ENCODE measurements around the gene DBI.
A peak's percentile ranks its signal among the peaks of the same experiment; 100 is the strongest.

The DBI gene

GRCh38 chr2:119402645-119403560 is 36.1 kb downstream of the DBI start:
- TF ChIP-seq TEAD4 (IDR thresholded peaks at IDR 0.05), result no peak

GRCh38 chr2:119405151-119405550 is 38.4 kb downstream of the DBI start:
- no peak for TF ChIP-seq TAF1 (IDR thresholded peaks at IDR 0.05; ENCODE audit: low read depth)
- TF ChIP-seq CEBPB (IDR thresholded peaks at IDR 0.05), result no peak
- TF ChIP-seq RAD21 (IDR thresholded peaks at IDR 0.05; ENCODE audit: low read depth), result no peak
- TF ChIP-seq CREB1 (IDR thresholded peaks at IDR 0.05; ENCODE audit: low read depth), result no peak
- no peak for TF ChIP-seq EP300 (IDR thresholded peaks at IDR 0.05; ENCODE audit: borderline replicate concordance)
- TF ChIP-seq EGR1 (IDR thresholded peaks at IDR 0.05), result no peak
- TF ChIP-seq YY1 (IDR thresholded peaks at IDR 0.05; ENCODE audit: low read depth), result no peak
- TF ChIP-seq MAX (IDR thresholded peaks at IDR 0.05), result no peak

GRCh38 chr2:119407430-119408220 is 40.8 kb downstream of the DBI start:
- TF ChIP-seq FOXM1 (IDR thresholded peaks at IDR 0.05; ENCODE audit: borderline replicate concordance, low read depth), result no peak
- TF ChIP-seq RAD21 (IDR thresholded peaks at IDR 0.05; ENCODE audit: low read depth), result peak; percentile 98

- no peak for TF ChIP-seq USF1 (IDR thresholded peaks at IDR 0.05)
- no peak for TF ChIP-seq TCF12 (IDR thresholded peaks at IDR 0.05; ENCODE audit: low read depth)
- TF ChIP-seq CREB1 (IDR thresholded peaks at IDR 0.05; ENCODE audit: low read depth), result no peak
- no peak for TF ChIP-seq REST (IDR thresholded peaks at IDR 0.05; ENCODE audit: low read depth)
- no peak for TF ChIP-seq CEBPB (IDR thresholded peaks at IDR 0.05)
- TF ChIP-seq FOXM1 (IDR thresholded peaks at IDR 0.05; ENCODE audit: borderline replicate concordance, low read depth), result no peak
- no peak for TF ChIP-seq ZBTB7A (IDR thresholded peaks at IDR 0.05; ENCODE audit: low read depth)
- no peak for TF ChIP-seq MAX (IDR thresholded peaks at IDR 0.05)
- TF ChIP-seq YY1 (IDR thresholded peaks at IDR 0.05; ENCODE audit: low read depth), result no peak
- no peak for TF ChIP-seq EGR1 (IDR thresholded peaks at IDR 0.05)
- TF ChIP-seq NFIC (IDR thresholded peaks at IDR 0.05), result no peak
- TF ChIP-seq TAF1 (IDR thresholded peaks at IDR 0.05; ENCODE audit: low read depth), result no peak
- no peak for TF ChIP-seq EP300 (IDR thresholded peaks at IDR 0.05; ENCODE audit: borderline replicate concordance)
- TF ChIP-seq TEAD4 (IDR thresholded peaks at IDR 0.05), result no peak
- TF ChIP-seq RAD21 (IDR thresholded peaks at IDR 0.05; ENCODE audit: low read depth), result no peak
Observed at GRCh38 chr2:119408221-119408619, 41.4 kb downstream of the DBI start.

GRCh38 chr2:119409506-119409905 is 42.7 kb downstream of the DBI start:
- TF ChIP-seq YY1 (IDR thresholded peaks at IDR 0.05; ENCODE audit: low read depth) (no peak), NFIC (IDR thresholded peaks at IDR 0.05) (no peak), EGR1 (IDR thresholded peaks at IDR 0.05) (no peak), MAX (IDR thresholded peaks at IDR 0.05) (no peak), CEBPB (IDR thresholded peaks at IDR 0.05) (no peak), RAD21 (IDR thresholded peaks at IDR 0.05; ENCODE audit: low read depth) (no peak), CREB1 (IDR thresholded peaks at IDR 0.05; ENCODE audit: low read depth) (no peak)

- TF ChIP-seq TEAD4 (IDR thresholded peaks at IDR 0.05), result no peak
- no peak for TF ChIP-seq USF1 (IDR thresholded peaks at IDR 0.05)
- TF ChIP-seq CEBPB (IDR thresholded peaks at IDR 0.05), result no peak
- no peak for TF ChIP-seq TAF1 (IDR thresholded peaks at IDR 0.05; ENCODE audit: low read depth)
- no peak for TF ChIP-seq REST (IDR thresholded peaks at IDR 0.05; ENCODE audit: low read depth)
- TF ChIP-seq ZBTB7A (IDR thresholded peaks at IDR 0.05; ENCODE audit: low read depth), result no peak
Observed at GRCh38 chr2:119414894-119415293, 48.1 kb downstream of the DBI start.
